Measurements from ENCODE around the gene SLC12A5.
"Not testable (repeated sequence)": the region's sequence is repeated elsewhere in the genome, so short reads cannot be mapped to it uniquely, and the experiment has no call there.

DNA sequence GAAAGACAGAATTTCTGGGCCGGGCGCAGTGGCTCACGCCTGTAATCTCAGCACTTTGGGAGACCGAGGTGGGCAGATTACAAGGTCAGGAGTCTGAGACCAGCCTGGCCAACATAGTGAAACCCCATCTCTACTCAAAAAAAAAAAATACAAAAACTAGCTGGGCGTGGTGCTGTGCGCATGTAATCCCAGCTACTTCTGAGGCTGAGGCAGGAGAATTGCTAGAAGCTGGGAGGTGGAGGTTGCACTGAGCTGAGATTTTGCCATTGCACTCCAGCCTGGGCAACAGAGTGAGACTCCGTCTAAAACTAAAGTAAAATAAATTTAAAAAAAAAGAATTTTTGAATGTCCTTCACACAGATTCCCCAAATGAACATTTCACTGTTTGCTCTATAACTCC lies 71.4 kb downstream of the SLC12A5 start:
- TF ChIP-seq, protein P1, sequence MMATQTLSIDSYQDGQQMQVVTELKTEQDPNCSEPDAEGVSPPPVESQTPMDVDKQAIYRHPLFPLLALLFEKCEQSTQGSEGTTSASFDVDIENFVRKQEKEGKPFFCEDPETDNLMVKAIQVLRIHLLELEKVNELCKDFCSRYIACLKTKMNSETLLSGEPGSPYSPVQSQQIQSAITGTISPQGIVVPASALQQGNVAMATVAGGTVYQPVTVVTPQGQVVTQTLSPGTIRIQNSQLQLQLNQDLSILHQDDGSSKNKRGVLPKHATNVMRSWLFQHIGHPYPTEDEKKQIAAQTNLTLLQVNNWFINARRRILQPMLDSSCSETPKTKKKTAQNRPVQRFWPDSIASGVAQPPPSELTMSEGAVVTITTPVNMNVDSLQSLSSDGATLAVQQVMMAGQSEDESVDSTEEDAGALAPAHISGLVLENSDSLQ (IDR thresholded peaks at IDR 0.05), result not testable (repeated sequence)
- TF ChIP-seq, protein P2, sequence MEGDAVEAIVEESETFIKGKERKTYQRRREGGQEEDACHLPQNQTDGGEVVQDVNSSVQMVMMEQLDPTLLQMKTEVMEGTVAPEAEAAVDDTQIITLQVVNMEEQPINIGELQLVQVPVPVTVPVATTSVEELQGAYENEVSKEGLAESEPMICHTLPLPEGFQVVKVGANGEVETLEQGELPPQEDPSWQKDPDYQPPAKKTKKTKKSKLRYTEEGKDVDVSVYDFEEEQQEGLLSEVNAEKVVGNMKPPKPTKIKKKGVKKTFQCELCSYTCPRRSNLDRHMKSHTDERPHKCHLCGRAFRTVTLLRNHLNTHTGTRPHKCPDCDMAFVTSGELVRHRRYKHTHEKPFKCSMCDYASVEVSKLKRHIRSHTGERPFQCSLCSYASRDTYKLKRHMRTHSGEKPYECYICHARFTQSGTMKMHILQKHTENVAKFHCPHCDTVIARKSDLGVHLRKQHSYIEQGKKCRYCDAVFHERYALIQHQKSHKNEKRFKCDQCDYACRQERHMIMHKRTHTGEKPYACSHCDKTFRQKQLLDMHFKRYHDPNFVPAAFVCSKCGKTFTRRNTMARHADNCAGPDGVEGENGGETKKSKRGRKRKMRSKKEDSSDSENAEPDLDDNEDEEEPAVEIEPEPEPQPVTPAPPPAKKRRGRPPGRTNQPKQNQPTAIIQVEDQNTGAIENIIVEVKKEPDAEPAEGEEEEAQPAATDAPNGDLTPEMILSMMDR (IDR thresholded peaks at IDR 0.05 in 2 of 3, conservative IDR thresholded peaks at IDR 0.05 in 1 of 3; ENCODE audit: insufficient read depth in 2 of 3, low read depth in 1 of 3, low read length in 3 of 3), result not testable (repeated sequence)
- TF ChIP-seq, protein P3, sequence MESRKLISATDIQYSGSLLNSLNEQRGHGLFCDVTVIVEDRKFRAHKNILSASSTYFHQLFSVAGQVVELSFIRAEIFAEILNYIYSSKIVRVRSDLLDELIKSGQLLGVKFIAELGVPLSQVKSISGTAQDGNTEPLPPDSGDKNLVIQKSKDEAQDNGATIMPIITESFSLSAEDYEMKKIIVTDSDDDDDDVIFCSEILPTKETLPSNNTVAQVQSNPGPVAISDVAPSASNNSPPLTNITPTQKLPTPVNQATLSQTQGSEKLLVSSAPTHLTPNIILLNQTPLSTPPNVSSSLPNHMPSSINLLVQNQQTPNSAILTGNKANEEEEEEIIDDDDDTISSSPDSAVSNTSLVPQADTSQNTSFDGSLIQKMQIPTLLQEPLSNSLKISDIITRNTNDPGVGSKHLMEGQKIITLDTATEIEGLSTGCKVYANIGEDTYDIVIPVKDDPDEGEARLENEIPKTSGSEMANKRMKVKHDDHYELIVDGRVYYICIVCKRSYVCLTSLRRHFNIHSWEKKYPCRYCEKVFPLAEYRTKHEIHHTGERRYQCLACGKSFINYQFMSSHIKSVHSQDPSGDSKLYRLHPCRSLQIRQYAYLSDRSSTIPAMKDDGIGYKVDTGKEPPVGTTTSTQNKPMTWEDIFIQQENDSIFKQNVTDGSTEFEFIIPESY (CRISPR knock-in tag; IDR thresholded peaks at IDR 0.05), result not testable (repeated sequence)
- not testable (repeated sequence) for TF ChIP-seq NR1H2 (CRISPR knock-in tag; IDR thresholded peaks at IDR 0.05); POLR2A (conservative IDR thresholded peaks at IDR 0.05); MED1 (CRISPR knock-in tag; IDR thresholded peaks at IDR 0.05; ENCODE audit: borderline replicate concordance); YY1 (IDR thresholded peaks at IDR 0.05; ENCODE audit: borderline replicate concordance in 1 of 3, control insufficient read depth in 1 of 3, extremely low read depth in 1 of 3, insufficient read depth in 3 of 3, insufficient read length in 1 of 3, insufficient replicate concordance in 2 of 3, low read depth in 1 of 3, low read length in 2 of 3); POLR2AphosphoS5 (IDR thresholded peaks at IDR 0.05; ENCODE audit: control insufficient read depth, insufficient read depth, low read depth, low read length); ZNF217 (CRISPR knock-in tag; IDR thresholded peaks at IDR 0.05); HMG20A (CRISPR knock-in tag; conservative IDR thresholded peaks at IDR 0.05)
- TF ChIP-seq, protein P4, sequence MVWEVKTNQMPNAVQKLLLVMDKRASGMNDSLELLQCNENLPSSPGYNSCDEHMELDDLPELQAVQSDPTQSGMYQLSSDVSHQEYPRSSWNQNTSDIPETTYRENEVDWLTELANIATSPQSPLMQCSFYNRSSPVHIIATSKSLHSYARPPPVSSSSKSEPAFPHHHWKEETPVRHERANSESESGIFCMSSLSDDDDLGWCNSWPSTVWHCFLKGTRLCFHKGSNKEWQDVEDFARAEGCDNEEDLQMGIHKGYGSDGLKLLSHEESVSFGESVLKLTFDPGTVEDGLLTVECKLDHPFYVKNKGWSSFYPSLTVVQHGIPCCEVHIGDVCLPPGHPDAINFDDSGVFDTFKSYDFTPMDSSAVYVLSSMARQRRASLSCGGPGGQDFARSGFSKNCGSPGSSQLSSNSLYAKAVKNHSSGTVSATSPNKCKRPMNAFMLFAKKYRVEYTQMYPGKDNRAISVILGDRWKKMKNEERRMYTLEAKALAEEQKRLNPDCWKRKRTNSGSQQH (CRISPR knock-in tag; IDR thresholded peaks at IDR 0.05), result not testable (repeated sequence)
- TF ChIP-seq, protein P5, sequence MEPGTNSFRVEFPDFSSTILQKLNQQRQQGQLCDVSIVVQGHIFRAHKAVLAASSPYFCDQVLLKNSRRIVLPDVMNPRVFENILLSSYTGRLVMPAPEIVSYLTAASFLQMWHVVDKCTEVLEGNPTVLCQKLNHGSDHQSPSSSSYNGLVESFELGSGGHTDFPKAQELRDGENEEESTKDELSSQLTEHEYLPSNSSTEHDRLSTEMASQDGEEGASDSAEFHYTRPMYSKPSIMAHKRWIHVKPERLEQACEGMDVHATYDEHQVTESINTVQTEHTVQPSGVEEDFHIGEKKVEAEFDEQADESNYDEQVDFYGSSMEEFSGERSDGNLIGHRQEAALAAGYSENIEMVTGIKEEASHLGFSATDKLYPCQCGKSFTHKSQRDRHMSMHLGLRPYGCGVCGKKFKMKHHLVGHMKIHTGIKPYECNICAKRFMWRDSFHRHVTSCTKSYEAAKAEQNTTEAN (CRISPR knock-in tag; IDR thresholded peaks at IDR 0.05), result not testable (repeated sequence)
- TF ChIP-seq, protein P6, sequence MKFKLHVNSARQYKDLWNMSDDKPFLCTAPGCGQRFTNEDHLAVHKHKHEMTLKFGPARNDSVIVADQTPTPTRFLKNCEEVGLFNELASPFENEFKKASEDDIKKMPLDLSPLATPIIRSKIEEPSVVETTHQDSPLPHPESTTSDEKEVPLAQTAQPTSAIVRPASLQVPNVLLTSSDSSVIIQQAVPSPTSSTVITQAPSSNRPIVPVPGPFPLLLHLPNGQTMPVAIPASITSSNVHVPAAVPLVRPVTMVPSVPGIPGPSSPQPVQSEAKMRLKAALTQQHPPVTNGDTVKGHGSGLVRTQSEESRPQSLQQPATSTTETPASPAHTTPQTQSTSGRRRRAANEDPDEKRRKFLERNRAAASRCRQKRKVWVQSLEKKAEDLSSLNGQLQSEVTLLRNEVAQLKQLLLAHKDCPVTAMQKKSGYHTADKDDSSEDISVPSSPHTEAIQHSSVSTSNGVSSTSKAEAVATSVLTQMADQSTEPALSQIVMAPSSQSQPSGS (CRISPR knock-in tag; IDR thresholded peaks at IDR 0.05), result not testable (repeated sequence)

Measured in K562 (cell line).